Hepatocyte (in vitro differentiated cells): Measurements from ENCODE around the gene PDGFA.

Experiments
- CTCF ChIP-seq: fragments of 200-600 bp; sonication (generic); IDR thresholded peaks from 2 replicates; pipeline ENCODE4 v1.5.1; 2016; ENCODE audit warnings: antibody characterized with exemption, mild to moderate bottlenecking; ENCODE audit not compliant: poor library complexity
- EZH2 ChIP-seq: fragments of 200-600 bp; sonication (generic); IDR thresholded peaks from 2 replicates; pipeline ENCODE4 v1.6.1; 2016; ENCODE audit warnings: antibody characterized with exemption, mild to moderate bottlenecking, borderline replicate concordance
- EZH2phosphoT487 ChIP-seq: fragments of 200-600 bp; sonication (generic); IDR thresholded peaks from one replicate; pipeline ENCODE4 v1.6.1; 2018; ENCODE audit warnings: antibody characterized with exemption, mild to moderate bottlenecking, low read depth, moderate library complexity; ENCODE audit not compliant: unreplicated experiment, severe bottlenecking

- TF ChIP-seq EZH2 (no peak), CTCF (no peak), EZH2phosphoT487 (no peak)
These were observed 27.0 kb downstream of the PDGFA start for GRCh38 chr7:492714-493065.
